ENCODE measurements around the gene SLC37A2. TPM values are rescaled to one million over a fixed set of nuclear protein-coding genes. Genes with fewer than 3 reads are reported as not detected.

The SLC37A2 gene
- polyA plus RNA-seq, 1 of the 3 experiments (the other 2 are of a cell fraction), result 0.44 TPM

- no peaks in the 10 kb centered on the region for H3F3A ChIP-seq (replicated peaks; ENCODE audit: insufficient read depth)
- H3K9ac ChIP-seq, result no peak overlapping the region
- H3K4me3 ChIP-seq (ENCODE audit: low read depth in 2 of 2, low read length in 1 of 2), result peak overlapping the region; percentile 64 to 67
- H3K9me2 ChIP-seq, result no peaks in the 10 kb centered on the region
- no peaks in the 10 kb centered on the region for H3K36me3 ChIP-seq (replicated peaks in 1 of 2; ENCODE audit: control insufficient read depth in 1 of 2, insufficient read depth in 2 of 2, low read length in 1 of 2)
- DNase-seq, result no peak
- H3K27ac ChIP-seq (ENCODE audit: low read depth in 2 of 2, low read length in 1 of 2), result no peak overlapping the region
- no peak for TF ChIP-seq TEAD4 (IDR thresholded peaks at IDR 0.05; ENCODE audit: borderline replicate concordance, insufficient read depth)
- TF ChIP-seq JUND (IDR thresholded peaks at IDR 0.05), result no peak
- no peak for TF ChIP-seq USF1 (IDR thresholded peaks at IDR 0.05; ENCODE audit: borderline replicate concordance, low read depth)
- TF ChIP-seq POLR2AphosphoS5 (IDR thresholded peaks at IDR 0.05; ENCODE audit: low read depth, low read length), result no peak
- TF ChIP-seq FOSL2 (IDR thresholded peaks at IDR 0.05; ENCODE audit: borderline replicate concordance, low read depth), result no peak
- no peak for TF ChIP-seq FOXJ3 (CRISPR knock-in tag; IDR thresholded peaks at IDR 0.05)
- TF ChIP-seq FOXM1 (IDR thresholded peaks at IDR 0.05; ENCODE audit: low read depth), result no peak
- TF ChIP-seq GATA2 (CRISPR knock-in tag; IDR thresholded peaks at IDR 0.05), result no peak
- no peak for TF ChIP-seq USF2 (IDR thresholded peaks at IDR 0.05; ENCODE audit: borderline replicate concordance, low read depth, low read length)
- no peak for TF ChIP-seq NFIC (IDR thresholded peaks at IDR 0.05; ENCODE audit: borderline replicate concordance)
- no peak for TF ChIP-seq ZBTB33 (IDR thresholded peaks at IDR 0.05; ENCODE audit: borderline replicate concordance, low read depth)
- TF ChIP-seq MXI1 (IDR thresholded peaks at IDR 0.05; ENCODE audit: low read depth, low read length), result no peak
- TF ChIP-seq TCF12 (IDR thresholded peaks at IDR 0.05), result no peak
- TF ChIP-seq YY1 (IDR thresholded peaks at IDR 0.05; ENCODE audit: low read depth), result no peak
- no peak for TF ChIP-seq CTCF (IDR thresholded peaks at IDR 0.05)
- TF ChIP-seq RFX5 (IDR thresholded peaks at IDR 0.05; ENCODE audit: low read length), result no peak
- no peak for TF ChIP-seq IRF3 (IDR thresholded peaks at IDR 0.05; ENCODE audit: low read depth, low read length)
- no peaks in the 10 kb centered on the region for H3K9me3 ChIP-seq
- no peaks in the 10 kb centered on the region for H3K79me2 ChIP-seq (ENCODE audit: insufficient read depth)
- no peaks in the 10 kb centered on the region for H3K27me3 ChIP-seq (ENCODE audit: insufficient read depth)
- ChIA-PET POLR2A (no interaction called here), CTCF (interaction anchor here (0.6 to 1.2 kb wide), 2 partner anchors 180 to 367 kb away, joined by 3 read pairs; no protein-coding TSS in a partner anchor)
- peaks cover 0 to 3% of the 10 kb centered on the region in 2 experiments; a peak in 1 of 4 replicates for H3K4me1 ChIP-seq (ENCODE audit: control insufficient read depth in 1 of 2, insufficient read depth in 2 of 2, low read depth in 1 of 2, low read length in 1 of 2)
- WGBS (ENCODE audit: low lambda C conversion rate), result 68% methylated on average over 16 of the region's 19 CpGs
- no peaks in the 10 kb centered on the region for H4K20me1 ChIP-seq (ENCODE audit: insufficient read depth)
- H3K4me2 ChIP-seq, result peak overlapping the region; percentile 86
- H2AFZ ChIP-seq (ENCODE audit: low read depth), result peak overlapping the region; percentile 91
Observed at GRCh38 chr11:125062218-125062930, 731 bp upstream of the SLC37A2 start.

Data from SK-N-SH (cell line).